C4-2B (cell line): ENCODE data around the gene ILF2.

Source experiments
- ZFX ChIP-seq: fragments of 450-650 bp; IDR thresholded peaks from 2 replicates; pipeline ENCODE4 v1.6.1; 2017
- TF ChIP-seq, protein P1 (sequence below): fragments of 450-650 bp; conservative IDR thresholded peaks from 2 replicates; pipeline ENCODE4 v1.5.1; 2017; ENCODE audit warnings: mild to moderate bottlenecking

GRCh38 chr1:153673511-153673910 lies 2.7 kb upstream of the ILF2 start:
- TF ChIP-seq, protein P1, sequence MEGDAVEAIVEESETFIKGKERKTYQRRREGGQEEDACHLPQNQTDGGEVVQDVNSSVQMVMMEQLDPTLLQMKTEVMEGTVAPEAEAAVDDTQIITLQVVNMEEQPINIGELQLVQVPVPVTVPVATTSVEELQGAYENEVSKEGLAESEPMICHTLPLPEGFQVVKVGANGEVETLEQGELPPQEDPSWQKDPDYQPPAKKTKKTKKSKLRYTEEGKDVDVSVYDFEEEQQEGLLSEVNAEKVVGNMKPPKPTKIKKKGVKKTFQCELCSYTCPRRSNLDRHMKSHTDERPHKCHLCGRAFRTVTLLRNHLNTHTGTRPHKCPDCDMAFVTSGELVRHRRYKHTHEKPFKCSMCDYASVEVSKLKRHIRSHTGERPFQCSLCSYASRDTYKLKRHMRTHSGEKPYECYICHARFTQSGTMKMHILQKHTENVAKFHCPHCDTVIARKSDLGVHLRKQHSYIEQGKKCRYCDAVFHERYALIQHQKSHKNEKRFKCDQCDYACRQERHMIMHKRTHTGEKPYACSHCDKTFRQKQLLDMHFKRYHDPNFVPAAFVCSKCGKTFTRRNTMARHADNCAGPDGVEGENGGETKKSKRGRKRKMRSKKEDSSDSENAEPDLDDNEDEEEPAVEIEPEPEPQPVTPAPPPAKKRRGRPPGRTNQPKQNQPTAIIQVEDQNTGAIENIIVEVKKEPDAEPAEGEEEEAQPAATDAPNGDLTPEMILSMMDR = no peak
- no peak for TF ChIP-seq ZFX
